AG09309 (cell line): ENCODE data around the gene DNTT.

Experiments used
- DNase-seq: peaks from one replicate; pipeline ENCODE4 v3.0.0-alpha.2; 2010; ENCODE audit warnings: low read depth
- H3K4me3 ChIP-seq: 2 replicates; pipeline ENCODE4 v1.5.1; 2011; ENCODE audit warnings: mild to moderate bottlenecking, low read depth, low read length, moderate library complexity; ENCODE audit not compliant: control insufficient read depth
- CTCF ChIP-seq: IDR thresholded peaks from 2 replicates; pipeline ENCODE4 v1.5.1; 2011; ENCODE audit warnings: mild to moderate bottlenecking, low read depth, low read length, inconsistent platforms; ENCODE audit not compliant: insufficient read depth, control insufficient read depth; ENCODE audit errors: missing control alignments

Gene DNTT

GRCh38 chr10:96261132-96261531 is 43.1 kb upstream of the DNTT start:
- no peak for TF ChIP-seq CTCF
- no peak overlapping the region for H3K4me3 ChIP-seq
- DNase-seq: no peak

GRCh38 chr10:96261930-96262329 is 42.3 kb upstream of the DNTT start:
- no peak for DNase-seq
- TF ChIP-seq CTCF: no peak

GRCh38 chr10:96263176-96263575 is 41.1 kb upstream of the DNTT start:
- TF ChIP-seq CTCF: no peak

More at GRCh38 chr10:96261930-96262329, 42.3 kb upstream of the DNTT start:
- no peak overlapping the region for H3K4me3 ChIP-seq

GRCh38 chr10:96263669-96264068 is 40.6 kb upstream of the DNTT start:
- no peak for TF ChIP-seq CTCF
- no peak for DNase-seq
- no peak overlapping the region for H3K4me3 ChIP-seq

More at GRCh38 chr10:96263176-96263575, 41.1 kb upstream of the DNTT start:
- H3K4me3 ChIP-seq: no peak overlapping the region
- DNase-seq: no peak

GRCh38 chr10:96264938-96265337 is 39.3 kb upstream of the DNTT start:
- no peak for DNase-seq
- no peak overlapping the region for H3K4me3 ChIP-seq
- TF ChIP-seq CTCF: no peak

GRCh38 chr10:96266118-96266770 is 38.0 kb upstream of the DNTT start:
- no peak for TF ChIP-seq CTCF
- H3K4me3 ChIP-seq: no peak overlapping the region
- DNase-seq: no peak
